GM21717 (cell line): ENCODE measurements around the gene ICA1.
"Not testable (repeated sequence)": the region's sequence is repeated elsewhere in the genome, so short reads cannot be mapped to it uniquely, and the experiment has no call there.

Source experiments
- ATAC-seq: cut with Tn5 transposase; IDR thresholded peaks from one replicate; pipeline ENCODE4 v1.9.1; 2021; ENCODE audit warnings: mild to moderate bottlenecking, moderate library complexity; ENCODE audit not compliant: unreplicated experiment

Gene ICA1

GRCh38 chr7:8111282-8111960 lies 150.5 kb downstream of the ICA1 start:
- no peak for ATAC-seq

- ATAC-seq, result no peak
These were observed 152.6 kb downstream of the ICA1 start for GRCh38 chr7:8109196-8110022.

GRCh38 chr7:8105449-8106095 lies 156.4 kb downstream of the ICA1 start:
- no peak for ATAC-seq

- no peak for ATAC-seq
These were observed 158.7 kb downstream of the ICA1 start for GRCh38 chr7:8103282-8103681.

- not testable (repeated sequence) for ATAC-seq
These were observed 160.7 kb downstream of the ICA1 start for GRCh38 chr7:8101292-8101691.

GRCh38 chr7:8094164-8095140 lies 167.5 kb downstream of the ICA1 start:
- no peak for ATAC-seq

GRCh38 chr7:8092140-8092539 lies 169.8 kb downstream of the ICA1 start:
- ATAC-seq, result no peak

- no peak for ATAC-seq
These were observed 172.8 kb downstream of the ICA1 start for GRCh38 chr7:8089036-8089780.

GRCh38 chr7:8086239-8086638 lies 175.7 kb downstream of the ICA1 start:
- no peak for ATAC-seq

- no peak for ATAC-seq
These were observed 176.5 kb downstream of the ICA1 start for GRCh38 chr7:8085420-8085819.

- no peak for ATAC-seq
These were observed 177.1 kb downstream of the ICA1 start for GRCh38 chr7:8084836-8085235.

GRCh38 chr7:8082762-8083161 lies 179.2 kb downstream of the ICA1 start:
- ATAC-seq, result no peak

- no peak for ATAC-seq
These were observed 183.5 kb downstream of the ICA1 start for GRCh38 chr7:8078418-8078817.

- ATAC-seq, result no peak
These were observed 191.4 kb downstream of the ICA1 start for GRCh38 chr7:8070451-8071180.

- no peak for ATAC-seq
These were observed 192.9 kb downstream of the ICA1 start for GRCh38 chr7:8068892-8069686.

- no peak for ATAC-seq
These were observed 196.6 kb downstream of the ICA1 start for GRCh38 chr7:8065356-8065813.

- ATAC-seq, result no peak
These were observed 197.1 kb downstream of the ICA1 start for GRCh38 chr7:8064828-8065227.

- no peak for ATAC-seq
These were observed 198.2 kb downstream of the ICA1 start for GRCh38 chr7:8063706-8064297.
